Measurements from ENCODE around the gene NOTCH3. TPM values are rescaled to one million over a fixed set of nuclear protein-coding genes. Genes with fewer than 3 reads are reported as not detected.

Gene NOTCH3
- total RNA-seq, 2 donors from 2014 or later: 289 to 448 TPM

DNA sequence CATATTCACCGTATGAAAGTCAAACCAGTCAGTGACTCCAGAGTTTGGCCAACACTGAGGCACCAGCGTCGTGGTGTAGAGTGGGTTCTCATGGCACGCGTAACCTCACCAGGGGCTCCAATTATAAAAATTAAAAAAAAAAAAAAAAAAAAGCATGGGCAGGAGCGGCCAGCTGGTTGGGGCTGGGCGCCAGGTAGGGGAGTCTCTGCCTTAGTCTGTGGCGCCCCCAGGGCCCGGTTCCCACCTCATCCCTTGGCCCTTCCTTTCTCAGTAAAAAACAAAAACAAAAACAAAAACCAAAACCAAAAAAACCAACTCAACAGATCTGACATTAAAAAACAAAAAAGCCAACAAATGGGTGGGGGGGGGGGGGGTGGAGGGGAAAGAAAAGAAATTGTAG, 36.1 kb upstream of the NOTCH3 start:
- no peak for TF ChIP-seq CTCF (IDR thresholded peaks at IDR 0.05)

DNA sequence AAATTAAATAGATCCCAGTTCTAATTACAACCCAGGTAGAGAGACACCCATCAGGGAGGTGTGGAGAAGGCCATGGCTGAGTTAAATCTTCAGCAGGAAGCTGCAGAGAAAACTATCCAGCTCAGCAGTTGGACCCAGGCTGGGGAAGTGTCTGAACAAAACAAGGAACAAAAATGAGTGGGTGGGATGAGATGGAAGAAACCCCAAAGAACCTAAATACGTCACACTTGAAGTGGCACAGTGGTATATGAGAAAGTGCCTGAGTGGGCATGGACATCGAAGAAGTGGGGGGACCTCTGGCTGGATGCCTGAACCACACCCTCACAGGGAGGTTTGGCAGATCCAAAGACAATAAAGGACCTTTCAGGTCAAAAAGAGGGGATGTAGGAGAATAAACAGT, 35.0 kb upstream of the NOTCH3 start:
- Histone ChIP-seq H3K4me1 (ENCODE audit: control insufficient read depth in 1 of 2, low read depth in 2 of 2) (peaks cover 0 to 13% of the 10 kb centered on the region in 2 donors), H3K27me3 (replicated peaks; ENCODE audit: insufficient read depth) (no peaks in the 10 kb centered on the region), H3K4me3 (no peak overlapping the region), H3K9me3 (no peaks in the 10 kb centered on the region), H3K27ac (no peak overlapping the region), H3K36me3 (peaks cover 46% of the 10 kb centered on the region)
- no peak for DNase-seq (ENCODE audit: low spot score)
- no peak for TF ChIP-seq CTCF (IDR thresholded peaks at IDR 0.05)
- ATAC-seq (ENCODE audit: insufficient number of reproducible peaks, low FRiP score, low read depth): no peak

More for the DNA sequence above, 36.1 kb upstream of the NOTCH3 start:
- Histone ChIP-seq H3K36me3 (peaks cover 47% of the 10 kb centered on the region), H3K9me3 (no peaks in the 10 kb centered on the region), H3K4me1 (ENCODE audit: control insufficient read depth in 1 of 2, low read depth in 2 of 2) (peaks cover 0 to 18% of the 10 kb centered on the region in 2 donors), H3K27ac (no peak overlapping the region), H3K4me3 (no peak overlapping the region), H3K27me3 (replicated peaks; ENCODE audit: insufficient read depth) (no peaks in the 10 kb centered on the region)
- DNase-seq (ENCODE audit: low spot score) (no peak), ATAC-seq (ENCODE audit: insufficient number of reproducible peaks, low FRiP score, low read depth) (no peak)

DNA sequence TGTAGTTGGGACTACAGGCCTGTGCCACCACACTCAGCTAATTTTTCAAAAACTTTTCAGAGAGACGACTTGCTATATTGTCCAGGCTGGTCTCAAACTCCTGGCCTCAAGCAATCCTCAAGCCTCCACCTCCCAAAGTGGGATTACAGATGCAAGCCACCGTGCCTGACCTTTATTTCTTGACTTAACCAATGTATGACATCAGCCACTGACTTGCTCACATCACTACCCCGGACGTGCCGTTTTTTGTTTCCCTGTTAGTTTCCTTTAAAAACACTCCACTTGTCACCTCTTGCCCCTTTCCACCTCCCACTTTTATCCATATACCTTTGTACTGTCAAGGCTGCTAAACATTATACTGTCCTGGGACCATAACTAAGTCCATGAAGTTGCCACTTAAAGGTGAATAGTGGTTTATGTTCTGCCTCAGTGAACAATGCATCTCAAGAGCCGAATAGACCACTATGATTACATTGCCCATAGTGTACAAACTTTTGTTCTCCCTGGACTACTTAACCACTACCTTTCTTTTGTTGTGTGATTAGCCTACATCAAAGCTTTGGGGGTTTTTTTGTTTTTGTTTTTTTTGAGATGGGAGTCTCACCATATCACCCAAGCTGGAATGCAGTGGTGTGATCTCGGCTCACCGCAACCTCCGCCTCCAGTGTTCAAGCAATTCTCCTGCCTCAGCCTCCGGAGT, 33.8 kb upstream of the NOTCH3 start:
- H3K9me3 ChIP-seq: no peaks in the 10 kb centered on the region
- H3K36me3 ChIP-seq: peaks cover 37% of the 10 kb centered on the region
- no peak for TF ChIP-seq CTCF (IDR thresholded peaks at IDR 0.05)
- peaks cover 0 to 13% of the 10 kb centered on the region in 2 donors for H3K4me1 ChIP-seq (ENCODE audit: control insufficient read depth in 1 of 2, low read depth in 2 of 2)
- no peaks in the 10 kb centered on the region for H3K27me3 ChIP-seq (replicated peaks; ENCODE audit: insufficient read depth)
- ATAC-seq (ENCODE audit: insufficient number of reproducible peaks, low FRiP score, low read depth) (no peak), DNase-seq (ENCODE audit: low spot score) (no peak)
- no peak overlapping the region for H3K27ac ChIP-seq
- H3K4me3 ChIP-seq: no peak overlapping the region

GRCh38 chr19:15231271-15231670, 30.5 kb upstream of the NOTCH3 start:
- H3K4me1 ChIP-seq (ENCODE audit: control insufficient read depth in 1 of 2, low read depth in 2 of 2): peaks cover 0 to 13% of the 10 kb centered on the region in 2 donors
- H3K27me3 ChIP-seq (replicated peaks; ENCODE audit: insufficient read depth): no peaks in the 10 kb centered on the region
- H3K27ac ChIP-seq: no peak overlapping the region
- H3K4me3 ChIP-seq: no peak overlapping the region
- no peak for DNase-seq (ENCODE audit: low spot score)
- ATAC-seq (ENCODE audit: insufficient number of reproducible peaks, low FRiP score, low read depth): no peak
- no peaks in the 10 kb centered on the region for H3K9me3 ChIP-seq
- no peak for TF ChIP-seq CTCF (IDR thresholded peaks at IDR 0.05)
- peaks cover 8% of the 10 kb centered on the region for H3K36me3 ChIP-seq

DNA sequence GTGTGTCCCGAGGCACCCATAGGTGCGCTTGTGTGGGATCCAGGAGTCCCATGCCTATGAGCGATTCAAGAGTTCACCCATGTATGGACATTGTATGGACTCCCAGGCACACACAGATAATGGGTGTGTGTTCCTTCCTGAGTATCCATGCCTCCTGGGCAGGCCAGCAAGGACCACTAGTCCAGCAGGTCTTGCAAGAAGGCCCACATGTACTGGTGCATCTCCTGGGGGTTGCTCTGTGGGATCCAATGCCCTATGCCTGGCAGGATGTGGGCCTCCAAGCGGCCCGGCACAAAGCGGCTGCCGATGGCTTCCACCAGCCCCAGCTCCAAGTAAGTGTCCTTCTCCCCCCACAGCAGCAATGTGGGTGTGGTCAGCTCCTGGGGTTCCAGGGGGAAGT, 26.5 kb upstream of the NOTCH3 start:
- Histone ChIP-seq H3K27me3 (replicated peaks; ENCODE audit: insufficient read depth) (no peaks in the 10 kb centered on the region), H3K36me3 (no peaks in the 10 kb centered on the region), H3K4me3 (no peak overlapping the region), H3K27ac (no peak overlapping the region), H3K4me1 (ENCODE audit: control insufficient read depth in 1 of 2, low read depth in 2 of 2) (peaks cover 5 to 24% of the 10 kb centered on the region in 2 donors), H3K9me3 (no peaks in the 10 kb centered on the region)
- no peak for DNase-seq (ENCODE audit: low spot score)
- TF ChIP-seq CTCF (IDR thresholded peaks at IDR 0.05): no peak
- no peak for ATAC-seq (ENCODE audit: insufficient number of reproducible peaks, low FRiP score, low read depth)
